T-cell (primary cell): Measurements from ENCODE around the gene EIF4EBP2. TPM values are rescaled to one million over a fixed set of nuclear protein-coding genes. Genes with fewer than 3 reads are reported as not detected.

Experiments
- ATAC-seq, 4 experiments: fragments of 200-7000 bp in 3 of 4; fragments of 150-1000 bp in 1 of 4; cut with Tn5 transposase; replicated peaks in 1 of 4; 1 replicate in 3 of 4; 2 replicates in 1 of 4; pipeline ENCODE4 v1.10.0; 2021; ENCODE audit warnings: moderate library complexity in 3 of 4, mild to moderate bottlenecking in 2 of 4, moderate number of reproducible peaks in 1 of 4
- CTCF ChIA-PET, 2 donors: fragments of 300-600 bp; sonication (Branson Sonifier 250); formaldehyde crosslinking; loops; one replicate each; lab custom pipeline; 2022; ENCODE audit warnings: antibody characterized with exemption in 2 of 2; lab: Charles Lee
- POLR2A ChIA-PET, 2 donors: fragments of 300-600 bp; sonication (Branson Sonifier 250); formaldehyde crosslinking; loops; one replicate each; lab custom pipeline; 2022; ENCODE audit warnings: antibody characterized with exemption in 2 of 2; lab: Charles Lee
- DNase-seq, 35 experiments: peaks; one replicate each; pipeline versions ENCODE4 v3.0.0 to v3.0.0-alpha.2; 2013 to 2023
- H3K27ac ChIP-seq: one replicate; pipeline ENCODE4 v1.5.1; 2013; ENCODE audit warnings: low read length
- H3K27me3 ChIP-seq, 2 experiments: replicated peaks in 1 of 2; 1 replicate in 1 of 2; 2 replicates in 1 of 2; pipeline versions ENCODE4 v1.6.1 to v1.7.0; 2013; ENCODE audit warnings: low read length in 1 of 2, mixed read lengths in 1 of 2; ENCODE audit not compliant: control insufficient read depth in 2 of 2, insufficient read depth in 2 of 2; ENCODE audit errors: extremely low read depth in 1 of 2
- H3K36me3 ChIP-seq, 2 donors: 1 replicate in 1 of 2; 2 replicates in 1 of 2; pipeline versions ENCODE4 v1.6.1 to v1.7.0; 2013; ENCODE audit warnings: low read length in 1 of 2; ENCODE audit not compliant: control insufficient read depth in 2 of 2, insufficient read depth in 1 of 2; ENCODE audit errors: extremely low read depth in 1 of 2
- H3K4me1 ChIP-seq, 2 experiments: 1 replicate in 1 of 2; 2 replicates in 1 of 2; pipeline versions ENCODE4 v1.6.1 to v1.7.0; 2013; ENCODE audit warnings: low read length in 2 of 2, mixed read lengths in 1 of 2; ENCODE audit not compliant: insufficient read depth in 2 of 2, control insufficient read depth in 1 of 2; ENCODE audit errors: extremely low read depth in 1 of 2
- H3K4me3 ChIP-seq, 2 donors: 1 replicate in 1 of 2; 2 replicates in 1 of 2; pipeline versions ENCODE4 v1.5.1 to v1.7.0; 2013; ENCODE audit warnings: mild to moderate bottlenecking in 2 of 2, low read length in 1 of 2, moderate library complexity in 1 of 2; ENCODE audit not compliant: control insufficient read depth in 1 of 2; ENCODE audit errors: extremely low read depth in 1 of 2
- H3K9me3 ChIP-seq: 2 replicates; pipeline ENCODE4 v1.7.0; 2013
- H3K27ac Mint-ChIP-seq, 2 donors: one replicate each; pipeline ENCODE4 v1.8.0; 2020 to 2021; ENCODE audit warnings: mild to moderate bottlenecking in 2 of 2, mixed read lengths in 2 of 2
- H3K27me3 Mint-ChIP-seq, 2 donors: one replicate each; pipeline ENCODE4 v1.8.0; 2021 to 2022; ENCODE audit warnings: mixed read lengths in 2 of 2
- H3K36me3 Mint-ChIP-seq: one replicate; pipeline ENCODE4 v1.8.0; 2021; ENCODE audit warnings: mixed read lengths
- H3K4me1 Mint-ChIP-seq, 3 donors: one replicate each; pipeline ENCODE4 v1.8.0; 2020 to 2022; ENCODE audit warnings: mixed read lengths in 3 of 3, mild to moderate bottlenecking in 1 of 3
- H3K4me3 Mint-ChIP-seq, 3 donors: one replicate each; pipeline ENCODE4 v1.8.0; 2020 to 2022; ENCODE audit warnings: mild to moderate bottlenecking in 3 of 3, mixed read lengths in 3 of 3, moderate library complexity in 3 of 3
- H3K9me3 Mint-ChIP-seq, 3 donors: one replicate each; pipeline ENCODE4 v1.8.0; 2020 to 2022; ENCODE audit warnings: mixed read lengths in 3 of 3
- WGBS: methylation state at CpG from one replicate; pipeline ENCODE4 v1.1.5; 2013; ENCODE audit warnings: missing lambda C conversion rate; ENCODE audit not compliant: insufficient coverage; 5-methylcytosine and 5-hydroxymethylcytosine counted together
- total RNA-seq, 35 experiments: library from RNA in 6 of 35; stranded (reverse) in 6 of 35; fragments of 120-200 nt in 1 of 35; gene quantifications; one replicate each; pipeline versions ENCODE4 v1.2.1 to v1.2.4 and lab custom pipeline; 2013 to 2026

The EIF4EBP2 gene
- total RNA-seq, 5 donors from 2014 or later (not counting 1 experiment from before 2014, with no cell fraction given) = 39.9 to 47.7 (median 42.6) TPM

- H3K9me3 ChIP-seq = no peaks in the 10 kb centered on the region
- no peak overlapping the region for H3K27ac Mint-ChIP-seq
- H3K4me3 ChIP-seq = no peak overlapping the region
- CTCF ChIA-PET = no interaction called here
- ATAC-seq (no peak), DNase-seq (no peak)
- H3K9me3 Mint-ChIP-seq = no peaks in the 10 kb centered on the region
- H3K27me3 Mint-ChIP-seq = peaks cover 6 to 11% of the 10 kb centered on the region in 2 donors
- H3K4me3 Mint-ChIP-seq = no peak overlapping the region
- WGBS = 96% methylated on average over 2 of the region's 2 CpGs
- no peaks in the 10 kb centered on the region for H3K4me1 ChIP-seq
- peaks cover 2 to 25% of the 10 kb centered on the region in 2 experiments for H3K27me3 ChIP-seq
- H3K36me3 ChIP-seq = no peaks in the 10 kb centered on the region
- H3K4me1 Mint-ChIP-seq = no peaks in the 10 kb centered on the region
- no peak overlapping the region for H3K27ac ChIP-seq
- POLR2A ChIA-PET = no interaction called here
- no peaks in the 10 kb centered on the region for H3K36me3 Mint-ChIP-seq
Observed at GRCh38 chr10:70448236-70448635, 44.3 kb downstream of the EIF4EBP2 start.

- POLR2A ChIA-PET = interaction anchor here in 1 of 2 donors (0.6 kb wide), 1 partner anchor 712 kb away, joined by 5 read pairs; no protein-coding TSS in a partner anchor
- no peak for ATAC-seq
- WGBS = 83% methylated on average over 5 of the region's 6 CpGs
Observed at GRCh38 chr10:70455213-70455630, 51.3 kb downstream of the EIF4EBP2 start.

GRCh38 chr10:70456164-70456563, 52.2 kb downstream of the EIF4EBP2 start:
- Mint-ChIP-seq H3K27ac (no peak overlapping the region), H3K27me3 (peaks cover 27 to 42% of the 10 kb centered on the region in 2 donors), H3K4me3 (no peak overlapping the region), H3K4me1 (peaks cover 0 to 9% (median 2%) of the 10 kb centered on the region in 3 donors), H3K36me3 (no peaks in the 10 kb centered on the region), H3K9me3 (no peaks in the 10 kb centered on the region)
- no peak overlapping the region for H3K27ac ChIP-seq
- ATAC-seq (no peak), DNase-seq (no peak)
- no peaks in the 10 kb centered on the region for H3K36me3 ChIP-seq
- H3K4me3 ChIP-seq = no peak overlapping the region
- WGBS = no CpG with 5 or more reads among the region's 8 CpGs
- peaks cover 0 to 53% of the 10 kb centered on the region in 2 experiments for H3K27me3 ChIP-seq
- POLR2A ChIA-PET = no interaction called here
- CTCF ChIA-PET = no interaction called here
- peaks cover 0 to 9% of the 10 kb centered on the region in 2 experiments for H3K4me1 ChIP-seq
- H3K9me3 ChIP-seq = no peaks in the 10 kb centered on the region

More at GRCh38 chr10:70455213-70455630, 51.3 kb downstream of the EIF4EBP2 start:
- Mint-ChIP-seq H3K36me3 (no peaks in the 10 kb centered on the region), H3K27me3 (peaks cover 21 to 43% of the 10 kb centered on the region in 2 donors), H3K27ac (no peak overlapping the region), H3K9me3 (no peaks in the 10 kb centered on the region), H3K4me1 (peaks cover 0 to 8% (median 2%) of the 10 kb centered on the region in 3 donors), H3K4me3 (no peak overlapping the region)
- no peak for DNase-seq
- no peak overlapping the region for H3K27ac ChIP-seq
- peaks cover 0 to 55% of the 10 kb centered on the region in 2 experiments for H3K27me3 ChIP-seq
- H3K4me3 ChIP-seq = no peak overlapping the region
- CTCF ChIA-PET = no interaction called here
- peaks cover 0 to 9% of the 10 kb centered on the region in 2 experiments for H3K4me1 ChIP-seq
- H3K36me3 ChIP-seq = no peaks in the 10 kb centered on the region
- H3K9me3 ChIP-seq = no peaks in the 10 kb centered on the region

GRCh38 chr10:70457759-70458305, 53.9 kb downstream of the EIF4EBP2 start:
- Histone ChIP-seq H3K4me3 (peak overlapping the region in 1 of 2 donors; percentile 29), H3K4me1 (peaks cover 0 to 9% of the 10 kb centered on the region in 2 experiments), H3K27me3 (peaks cover 0 to 55% of the 10 kb centered on the region in 2 experiments), H3K27ac (no peak overlapping the region), H3K36me3 (no peaks in the 10 kb centered on the region), H3K9me3 (no peaks in the 10 kb centered on the region)
- H3K4me3 Mint-ChIP-seq = no peak overlapping the region
- ATAC-seq (no peak), DNase-seq (no peak)
- H3K27ac Mint-ChIP-seq = no peak overlapping the region
- CTCF ChIA-PET = no interaction called here
- H3K4me1 Mint-ChIP-seq = peaks cover 0 to 12% (median 4%) of the 10 kb centered on the region in 3 donors
- H3K27me3 Mint-ChIP-seq = peaks cover 30 to 44% of the 10 kb centered on the region in 2 donors
- H3K36me3 Mint-ChIP-seq = no peaks in the 10 kb centered on the region
- 50% methylated on average over 14 of the region's 17 CpGs for WGBS
- H3K9me3 Mint-ChIP-seq = no peaks in the 10 kb centered on the region
- POLR2A ChIA-PET = no interaction called here

DNA sequence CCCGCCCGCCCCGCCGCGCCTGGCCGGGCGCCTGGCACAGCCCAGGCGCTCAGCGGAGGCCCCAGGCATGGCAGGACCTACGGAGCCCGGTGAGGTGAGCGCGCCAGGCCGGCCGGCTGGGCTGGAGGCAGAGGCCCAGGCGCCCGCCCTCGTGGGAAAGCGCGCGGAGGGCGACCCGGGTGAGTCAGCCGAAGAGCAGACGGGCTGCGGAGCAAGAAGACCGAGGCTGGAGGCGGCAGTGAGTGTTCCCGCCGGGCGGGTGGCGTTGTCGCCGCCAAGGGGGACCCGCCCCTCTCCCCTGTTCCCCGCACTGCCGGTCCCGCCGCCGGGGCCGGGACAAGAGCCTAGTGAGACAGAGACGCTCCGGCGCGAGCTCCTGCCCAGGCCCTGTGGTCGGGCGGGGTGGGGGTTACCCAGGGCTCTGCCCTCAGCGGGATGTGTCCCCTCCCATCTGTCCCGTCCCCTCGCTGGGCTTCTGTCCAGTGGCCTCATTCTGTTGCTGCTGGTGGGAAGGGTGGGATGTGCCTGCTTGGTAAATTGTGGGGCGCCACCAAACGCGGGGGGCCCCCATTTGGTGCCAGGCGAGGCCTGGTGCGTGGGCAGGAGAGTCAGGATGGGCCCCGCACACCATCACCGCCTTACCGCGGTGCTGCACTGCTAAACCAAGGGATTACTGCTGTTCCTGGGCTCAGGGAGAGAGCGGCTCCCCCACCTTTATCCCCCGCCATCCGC, 54.5 kb downstream of the EIF4EBP2 start:
- Histone ChIP-seq H3K4me1 (peaks cover 0 to 9% of the 10 kb centered on the region in 2 experiments), H3K27me3 (peaks cover 0 to 55% of the 10 kb centered on the region in 2 experiments), H3K4me3 (peak overlapping the region in 1 of 2 donors; percentile 29), H3K9me3 (no peaks in the 10 kb centered on the region), H3K27ac (no peak overlapping the region), H3K36me3 (no peaks in the 10 kb centered on the region)
- no peak overlapping the region for H3K27ac Mint-ChIP-seq
- ChIA-PET CTCF (interaction anchor here in 1 of 2 donors (0.7 kb wide), 1 partner anchor 126 kb away, joined by 4 read pairs; no protein-coding TSS in a partner anchor), POLR2A (interaction anchor here in 1 of 2 donors (0.5 kb wide), 1 partner anchor 22 kb away, joined by 3 read pairs; no protein-coding TSS in a partner anchor)
- peak in 4 of 35 experiments; percentile 5 to 37 (median 14) for DNase-seq
- no peaks in the 10 kb centered on the region for H3K9me3 Mint-ChIP-seq
- peaks cover 0 to 12% (median 4%) of the 10 kb centered on the region in 3 donors for H3K4me1 Mint-ChIP-seq
- peak overlapping the region in 1 of 3 donors; percentile 17 for H3K4me3 Mint-ChIP-seq
- peaks cover 30 to 44% of the 10 kb centered on the region in 2 donors for H3K27me3 Mint-ChIP-seq
- ATAC-seq = peak; percentile 40 to 55 (median 54)
- 10% methylated on average over 45 of the region's 62 CpGs for WGBS
- H3K36me3 Mint-ChIP-seq = no peaks in the 10 kb centered on the region

DNA sequence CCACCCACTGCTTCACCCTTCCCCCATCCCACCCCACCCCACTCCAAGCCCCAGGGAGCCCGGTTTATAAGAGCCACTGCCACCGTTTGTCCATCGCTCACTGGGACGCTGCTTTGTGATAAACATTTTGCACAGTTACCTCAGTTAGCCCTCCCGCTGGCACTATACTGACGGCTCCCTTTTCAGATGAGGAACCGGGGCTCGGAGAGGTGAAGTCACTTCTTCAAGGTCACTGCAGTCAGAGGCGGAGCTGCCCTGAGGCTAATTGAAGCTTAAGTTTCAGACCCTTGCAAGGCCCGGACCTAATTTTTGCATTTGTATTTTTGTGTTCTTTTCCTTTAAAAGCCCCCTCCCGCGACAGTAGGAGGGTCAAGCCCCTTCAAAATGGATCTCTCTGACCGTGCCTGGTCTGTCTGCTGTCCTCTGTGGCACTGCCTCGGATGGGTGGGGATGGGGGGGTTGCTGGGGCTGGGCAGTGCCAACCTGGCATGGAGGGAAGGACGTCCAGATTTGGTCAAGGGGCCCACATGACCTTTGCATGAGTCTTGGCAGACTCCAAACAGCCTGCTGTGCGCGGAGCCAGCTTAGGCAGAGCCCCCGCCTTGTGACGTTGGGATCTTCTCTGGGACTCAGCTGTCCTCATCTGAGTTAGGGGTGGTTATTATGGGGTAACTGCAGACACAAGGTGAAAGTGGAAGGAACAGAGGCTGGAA, 55.3 kb downstream of the EIF4EBP2 start:
- POLR2A ChIA-PET = interaction anchor here in 1 of 2 donors (0.5 kb wide), 1 partner anchor 23 kb away, joined by 3 read pairs; no protein-coding TSS in a partner anchor
- peaks cover 0 to 12% (median 4%) of the 10 kb centered on the region in 3 donors for H3K4me1 Mint-ChIP-seq
- no peak overlapping the region for H3K27ac Mint-ChIP-seq
- H3K27ac ChIP-seq = no peak overlapping the region
- peaks cover 0 to 55% of the 10 kb centered on the region in 2 experiments for H3K27me3 ChIP-seq
- peak overlapping the region in 1 of 3 donors; percentile 17 for H3K4me3 Mint-ChIP-seq
- ATAC-seq (no peak), DNase-seq (no peak)
- H3K9me3 Mint-ChIP-seq = no peaks in the 10 kb centered on the region
- no peaks in the 10 kb centered on the region for H3K36me3 ChIP-seq
- H3K4me3 ChIP-seq = no peak overlapping the region
- H3K27me3 Mint-ChIP-seq = peaks cover 30 to 44% of the 10 kb centered on the region in 2 donors
- 64% methylated on average over 15 of the region's 19 CpGs for WGBS
- CTCF ChIA-PET = interaction anchor here in 1 of 2 donors (0.7 kb wide), 1 partner anchor 125 kb away, joined by 4 read pairs; no protein-coding TSS in a partner anchor
- no peaks in the 10 kb centered on the region for H3K9me3 ChIP-seq
- peaks cover 0 to 9% of the 10 kb centered on the region in 2 experiments for H3K4me1 ChIP-seq
- no peaks in the 10 kb centered on the region for H3K36me3 Mint-ChIP-seq
